ENCODE measurements around the gene METTL26.

The METTL26 gene

DNA sequence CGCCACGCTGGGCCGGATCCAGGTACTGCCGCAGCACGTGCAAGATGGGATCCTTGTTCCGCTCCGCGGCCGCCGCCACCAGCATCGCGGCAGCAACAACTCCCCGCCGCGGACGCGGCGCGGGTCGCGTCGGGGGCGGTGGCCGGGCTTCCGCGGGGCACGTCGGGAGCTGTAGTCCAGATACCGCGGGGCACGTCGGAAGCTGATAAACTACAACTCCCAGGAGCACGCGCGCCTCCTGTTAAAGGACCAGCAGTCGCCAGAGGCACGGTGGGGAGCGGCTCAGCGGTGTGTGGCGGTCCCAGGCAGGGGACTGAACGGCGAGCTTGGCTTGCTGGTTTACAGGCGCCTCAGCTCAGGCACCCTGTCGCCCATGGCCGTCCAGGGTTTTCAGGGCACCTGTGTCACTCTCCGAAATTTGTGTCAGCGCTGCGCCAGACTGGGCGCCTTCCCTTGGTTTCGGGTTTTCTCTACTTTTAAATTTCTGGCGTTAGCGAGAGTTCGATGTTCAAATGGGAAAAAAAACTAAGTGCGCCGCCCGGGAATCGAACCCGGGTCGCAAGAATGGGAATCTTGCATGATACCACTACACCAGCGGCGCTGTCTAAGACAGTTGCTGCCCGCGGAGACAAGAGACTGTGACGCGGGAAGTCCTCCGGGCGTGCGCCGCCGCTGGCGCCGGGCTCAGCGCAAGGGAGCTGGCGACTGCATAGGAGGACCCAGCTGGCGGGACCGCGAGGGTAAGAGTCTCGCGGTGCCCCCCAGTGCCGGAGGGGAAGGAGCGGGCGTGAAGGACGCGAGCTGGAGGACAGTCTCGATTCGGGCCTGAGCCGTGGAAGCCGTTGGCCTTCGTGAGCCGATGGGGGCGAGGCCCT is at the start of gene METTL26:
Gene METTL26 (minus strand): TSS at position 100 of the 875 bp plus-strand sequence. CDS start 15 bp downstream, at position 85.
- no peaks in the 10 kb centered on the region for H3K9me3 ChIP-seq (ENCODE audit: control insufficient read depth in 5 of 5, low read length in 5 of 5)
- peaks cover 0 to 18% (median 11%) of the 10 kb centered on the region in 5 donors for H3K36me3 ChIP-seq (ENCODE audit: control insufficient read depth in 5 of 5, insufficient read depth in 5 of 5, low read length in 5 of 5)
- peak within 1 kb of the TSS; percentile 93 for H3K27ac ChIP-seq (ENCODE audit: low read depth, low read length)
- H3K27me3 ChIP-seq (ENCODE audit: control insufficient read depth in 5 of 5, insufficient read depth in 4 of 5, low read length in 5 of 5): peaks cover 0 to 2% (median 0%) of the 10 kb centered on the region in 5 donors
- peak within 1 kb of the TSS; percentile 63 to 94 (median 84) for H3K9ac ChIP-seq (ENCODE audit: low read length in 5 of 5)
- peaks cover 1 to 34% (median 30%) of the 10 kb centered on the region in 5 donors for H3K4me1 ChIP-seq (ENCODE audit: control insufficient read depth in 5 of 5, insufficient read depth in 5 of 5, low read length in 5 of 5)
- peak within 1 kb of the TSS; percentile 63 to 92 (median 86) for H3K4me3 ChIP-seq (ENCODE audit: low read depth in 1 of 5, low read length in 5 of 5)

DNA sequence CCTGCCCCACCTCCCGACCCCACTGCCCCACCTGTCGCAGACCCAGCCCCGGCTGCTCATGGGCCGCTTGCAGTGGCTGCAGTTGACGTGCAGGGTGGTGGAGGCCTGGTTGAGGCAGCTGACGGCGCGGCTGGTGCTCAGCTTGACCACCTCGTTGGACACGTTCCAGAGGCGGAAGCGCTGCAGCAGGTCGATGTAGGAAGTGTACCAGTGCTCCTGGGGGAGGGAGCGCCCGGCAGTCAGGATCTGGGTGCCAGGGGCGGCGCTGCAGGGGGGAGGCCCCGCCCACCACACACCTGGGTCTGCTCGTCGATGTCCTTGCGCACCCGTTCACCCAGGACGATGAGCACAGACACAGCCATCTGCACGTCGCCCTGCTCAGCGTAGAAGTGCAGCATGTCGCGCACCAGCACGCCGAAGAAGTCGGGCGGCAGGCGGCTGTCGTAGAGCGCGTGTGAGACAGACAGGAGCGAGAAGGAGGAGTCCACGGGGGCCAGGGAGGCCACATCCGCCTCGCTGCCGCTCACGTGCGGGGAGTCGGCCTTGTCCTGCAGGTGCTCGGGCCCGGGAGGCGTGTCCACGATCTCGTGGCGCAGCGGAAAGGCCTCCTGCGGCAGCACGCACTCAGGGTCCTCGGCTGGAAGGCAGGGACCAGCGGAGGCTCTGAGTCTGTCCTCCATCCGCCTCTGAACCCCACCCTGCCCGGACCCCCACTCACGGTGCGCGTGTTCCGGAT is 49.0 kb upstream of the METTL26 start:
- Histone ChIP-seq H3K27me3 (ENCODE audit: control insufficient read depth in 5 of 5, insufficient read depth in 4 of 5, low read length in 5 of 5) (no peaks in the 10 kb centered on the region), H3K4me1 (ENCODE audit: control insufficient read depth in 5 of 5, insufficient read depth in 5 of 5, low read length in 5 of 5) (peaks cover 11 to 71% (median 59%) of the 10 kb centered on the region in 5 donors), H3K36me3 (ENCODE audit: control insufficient read depth in 5 of 5, insufficient read depth in 5 of 5, low read length in 5 of 5) (peaks cover 0 to 35% (median 31%) of the 10 kb centered on the region in 5 donors), H3K27ac (ENCODE audit: low read depth, low read length) (no peak overlapping the region), H3K9ac (ENCODE audit: low read length in 5 of 5) (no peak overlapping the region), H3K9me3 (ENCODE audit: control insufficient read depth in 5 of 5, low read length in 5 of 5) (no peaks in the 10 kb centered on the region), H3K4me3 (ENCODE audit: low read depth in 1 of 5, low read length in 5 of 5) (peak overlapping the region in 2 of 5 donors; percentile 68 to 78)

DNA sequence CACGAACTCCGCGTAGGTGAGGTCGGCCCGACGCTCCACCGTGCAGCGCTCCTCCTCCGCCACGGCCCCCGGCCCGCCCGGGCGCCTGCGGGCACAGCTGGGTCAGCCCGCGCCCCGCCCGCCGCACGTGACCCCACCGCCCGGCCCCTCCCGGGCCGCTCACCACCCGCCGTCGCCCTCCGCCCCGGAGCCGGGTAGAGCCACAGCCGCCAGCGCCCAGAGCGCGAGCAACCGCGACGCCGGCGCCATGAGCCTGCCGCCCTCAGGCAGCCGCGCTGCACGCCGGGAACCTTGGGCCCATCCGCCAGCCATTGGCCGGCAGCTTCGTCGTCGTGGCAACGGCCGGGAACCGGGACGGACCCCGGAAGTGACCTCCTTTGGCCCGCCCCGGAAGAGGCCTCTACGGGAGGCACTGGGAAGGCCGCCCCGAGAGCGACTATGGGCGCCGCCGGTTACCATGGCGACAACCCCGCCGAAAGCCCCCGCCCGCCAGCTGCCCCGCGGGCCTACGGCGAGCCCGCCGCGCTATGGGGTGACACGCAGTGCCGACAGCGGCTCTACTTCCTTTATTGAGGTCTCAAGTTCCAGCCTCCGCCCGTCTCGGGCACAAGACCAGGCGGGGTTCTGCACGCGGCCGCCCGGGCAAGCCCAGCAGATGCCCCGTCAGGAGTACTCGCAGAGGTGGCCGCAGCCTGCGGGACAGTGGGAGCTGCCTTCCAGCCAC is 48.1 kb upstream of the METTL26 start, which contains the start of gene JMJD8:
Gene JMJD8 (minus strand): TSS at position 264 of the 724 bp plus-strand sequence. CDS start 15 bp downstream, at position 249.
- Histone ChIP-seq H3K4me3 (ENCODE audit: low read depth in 1 of 5, low read length in 5 of 5) (peak within 1 kb of the TSS in 4 of 5 donors; percentile 67 to 80 (median 73)), H3K9me3 (ENCODE audit: control insufficient read depth in 5 of 5, low read length in 5 of 5) (no peaks in the 10 kb centered on the region), H3K27ac (ENCODE audit: low read depth, low read length) (peak within 1 kb of the TSS; percentile 50), H3K9ac (ENCODE audit: low read length in 5 of 5) (peak within 1 kb of the TSS in 4 of 5 donors; percentile 58 to 78 (median 68)), H3K4me1 (ENCODE audit: control insufficient read depth in 5 of 5, insufficient read depth in 5 of 5, low read length in 5 of 5) (peaks cover 7 to 69% (median 55%) of the 10 kb centered on the region in 5 donors), H3K27me3 (ENCODE audit: control insufficient read depth in 5 of 5, insufficient read depth in 4 of 5, low read length in 5 of 5) (no peaks in the 10 kb centered on the region), H3K36me3 (ENCODE audit: control insufficient read depth in 5 of 5, insufficient read depth in 5 of 5, low read length in 5 of 5) (peaks cover 0 to 35% (median 31%) of the 10 kb centered on the region in 5 donors)

DNA sequence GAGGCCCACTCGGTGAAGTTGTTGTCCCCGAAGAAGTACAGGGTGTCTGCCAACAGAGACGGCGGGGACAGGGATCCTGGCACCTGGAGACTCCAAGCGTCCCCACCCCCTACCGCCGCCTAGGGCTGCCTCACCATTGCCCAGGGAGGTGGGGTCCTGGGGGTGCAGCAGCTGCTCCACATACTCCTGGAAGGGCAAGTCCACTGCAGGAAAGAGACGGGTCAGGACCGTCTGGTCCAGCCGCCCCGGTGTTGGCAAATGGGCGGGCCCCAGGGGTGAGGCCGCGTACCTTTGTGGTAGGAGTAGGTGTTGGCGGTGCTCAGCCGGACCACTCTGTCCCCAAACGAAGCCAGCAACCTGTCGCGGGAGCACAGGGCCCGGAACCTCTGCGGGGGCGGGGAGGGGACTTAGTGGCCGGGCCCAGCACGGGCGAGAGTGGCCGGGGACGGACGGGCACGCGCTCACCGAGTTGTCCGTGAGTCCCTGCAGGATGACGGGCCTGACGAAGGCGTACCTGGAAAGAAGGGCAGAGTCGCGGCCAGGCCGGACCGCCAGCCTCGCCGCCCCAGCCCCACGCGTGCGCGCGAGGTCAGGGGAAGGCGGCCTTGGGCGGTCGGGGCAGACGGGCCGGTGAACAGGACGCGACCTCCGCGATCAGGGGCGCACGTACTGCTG is 47.4 kb upstream of the METTL26 start:
- Histone ChIP-seq H3K27ac (ENCODE audit: low read depth, low read length) (peak overlapping the region; percentile 37), H3K9ac (ENCODE audit: low read length in 5 of 5) (peak overlapping the region in 3 of 5 donors; percentile 62 to 71 (median 68)), H3K4me3 (ENCODE audit: low read depth in 1 of 5, low read length in 5 of 5) (peak overlapping the region in 4 of 5 donors; percentile 67 to 80 (median 73)), H3K4me1 (ENCODE audit: control insufficient read depth in 5 of 5, insufficient read depth in 5 of 5, low read length in 5 of 5) (peaks cover 4 to 68% (median 51%) of the 10 kb centered on the region in 5 donors), H3K36me3 (ENCODE audit: control insufficient read depth in 5 of 5, insufficient read depth in 5 of 5, low read length in 5 of 5) (peaks cover 0 to 35% (median 31%) of the 10 kb centered on the region in 5 donors), H3K9me3 (ENCODE audit: control insufficient read depth in 5 of 5, low read length in 5 of 5) (no peaks in the 10 kb centered on the region), H3K27me3 (ENCODE audit: control insufficient read depth in 5 of 5, insufficient read depth in 4 of 5, low read length in 5 of 5) (no peaks in the 10 kb centered on the region)

DNA sequence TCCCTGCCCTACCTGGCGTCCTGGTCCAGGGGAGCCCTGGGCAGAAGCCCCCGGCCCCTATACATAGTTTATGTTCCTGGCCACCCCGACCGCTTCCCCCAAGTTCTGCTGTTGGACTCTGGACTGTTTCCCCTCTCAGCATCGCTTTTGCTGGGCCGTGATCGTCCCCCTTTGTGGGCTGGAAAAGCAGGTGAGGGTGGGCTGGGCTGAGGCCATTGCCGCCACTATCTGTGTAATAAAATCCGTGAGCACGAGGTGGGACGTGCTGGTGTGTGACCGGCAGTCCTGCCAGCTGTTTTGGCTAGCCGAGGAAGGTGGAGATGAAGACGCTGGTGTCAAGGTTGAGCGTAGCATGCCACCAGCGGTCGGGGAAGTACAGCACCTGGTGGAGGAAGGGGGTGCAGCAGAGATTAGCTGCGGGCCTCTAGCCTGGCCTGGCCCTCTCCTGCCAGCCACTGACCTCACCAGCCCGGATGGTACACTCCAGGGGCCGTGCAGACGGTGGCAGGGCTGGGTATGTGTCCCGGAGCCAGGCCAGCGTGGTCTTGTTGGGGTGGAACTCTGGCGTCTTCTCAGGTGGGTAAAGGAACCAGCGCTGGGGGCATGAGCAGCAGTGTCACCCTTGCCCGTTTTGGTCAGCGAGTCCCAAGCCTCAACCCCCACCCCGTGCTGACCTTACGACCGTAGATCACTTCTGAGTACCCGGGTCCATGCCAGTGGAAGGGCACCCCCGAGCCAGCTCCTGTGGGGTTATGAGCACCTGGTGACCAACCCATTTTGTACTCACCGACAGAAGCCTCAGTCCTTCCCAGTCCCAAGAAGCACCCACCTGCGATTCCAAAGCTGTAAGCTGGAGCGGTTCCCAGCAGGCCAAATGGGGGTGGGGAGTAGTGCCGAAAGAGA is 46.6 kb upstream of the METTL26 start:
- peaks cover 0 to 34% (median 29%) of the 10 kb centered on the region in 5 donors for H3K36me3 ChIP-seq (ENCODE audit: control insufficient read depth in 5 of 5, insufficient read depth in 5 of 5, low read length in 5 of 5)
- H3K4me3 ChIP-seq (ENCODE audit: low read depth in 1 of 5, low read length in 5 of 5): peak overlapping the region in 2 of 5 donors; percentile 68 to 78
- H3K9me3 ChIP-seq (ENCODE audit: control insufficient read depth in 5 of 5, low read length in 5 of 5): no peaks in the 10 kb centered on the region
- H3K9ac ChIP-seq (ENCODE audit: low read length in 5 of 5): peak overlapping the region in 3 of 5 donors; percentile 24 to 71 (median 62)
- H3K27me3 ChIP-seq (ENCODE audit: control insufficient read depth in 5 of 5, insufficient read depth in 4 of 5, low read length in 5 of 5): no peaks in the 10 kb centered on the region
- H3K4me1 ChIP-seq (ENCODE audit: control insufficient read depth in 5 of 5, insufficient read depth in 5 of 5, low read length in 5 of 5): peaks cover 4 to 65% (median 51%) of the 10 kb centered on the region in 5 donors
- peak overlapping the region; percentile 37 for H3K27ac ChIP-seq (ENCODE audit: low read depth, low read length)

DNA sequence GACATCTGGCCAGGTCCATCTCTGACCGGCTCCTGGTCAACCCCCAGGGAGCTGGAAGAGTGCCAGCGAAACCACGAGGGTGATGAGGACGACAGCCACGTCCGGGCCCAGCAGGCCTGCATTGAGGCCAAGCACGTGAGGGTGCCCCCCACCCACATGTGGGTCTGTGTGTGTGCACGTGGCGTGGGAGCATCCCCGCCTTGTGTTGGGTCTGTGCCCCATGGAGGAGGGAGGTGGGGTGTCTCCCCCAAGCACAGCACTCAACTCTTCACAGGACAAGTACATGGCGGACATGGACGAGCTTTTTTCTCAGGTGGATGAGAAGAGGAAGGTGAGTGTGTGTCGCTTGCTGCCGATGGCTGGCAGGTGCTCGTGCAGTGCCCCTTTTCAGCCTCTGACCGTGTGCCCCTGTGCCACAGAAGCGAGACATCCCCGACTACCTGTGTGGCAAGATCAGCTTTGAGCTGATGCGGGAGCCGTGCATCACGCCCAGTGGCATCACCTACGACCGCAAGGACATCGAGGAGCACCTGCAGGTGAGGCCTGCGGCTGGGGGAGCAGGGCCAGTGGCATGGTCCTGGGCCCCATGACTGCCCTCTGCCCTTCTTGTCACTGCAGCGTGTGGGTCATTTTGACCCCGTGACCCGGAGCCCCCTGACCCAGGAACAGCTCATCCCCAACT is 45.8 kb upstream of the METTL26 start:
- Histone ChIP-seq H3K27me3 (ENCODE audit: control insufficient read depth in 5 of 5, insufficient read depth in 4 of 5, low read length in 5 of 5) (peaks cover 0 to 3% (median 0%) of the 10 kb centered on the region in 5 donors), H3K27ac (ENCODE audit: low read depth, low read length) (peak overlapping the region; percentile 62), H3K9ac (ENCODE audit: low read length in 5 of 5) (peak overlapping the region in 3 of 5 donors; percentile 84 to 90 (median 85)), H3K9me3 (ENCODE audit: control insufficient read depth in 5 of 5, low read length in 5 of 5) (no peaks in the 10 kb centered on the region), H3K4me1 (ENCODE audit: control insufficient read depth in 5 of 5, insufficient read depth in 5 of 5, low read length in 5 of 5) (peaks cover 4 to 65% (median 51%) of the 10 kb centered on the region in 5 donors), H3K36me3 (ENCODE audit: control insufficient read depth in 5 of 5, insufficient read depth in 5 of 5, low read length in 5 of 5) (peaks cover 0 to 25% (median 21%) of the 10 kb centered on the region in 5 donors), H3K4me3 (ENCODE audit: low read depth in 1 of 5, low read length in 5 of 5) (peak overlapping the region in 4 of 5 donors; percentile 25 to 78 (median 74))

DNA sequence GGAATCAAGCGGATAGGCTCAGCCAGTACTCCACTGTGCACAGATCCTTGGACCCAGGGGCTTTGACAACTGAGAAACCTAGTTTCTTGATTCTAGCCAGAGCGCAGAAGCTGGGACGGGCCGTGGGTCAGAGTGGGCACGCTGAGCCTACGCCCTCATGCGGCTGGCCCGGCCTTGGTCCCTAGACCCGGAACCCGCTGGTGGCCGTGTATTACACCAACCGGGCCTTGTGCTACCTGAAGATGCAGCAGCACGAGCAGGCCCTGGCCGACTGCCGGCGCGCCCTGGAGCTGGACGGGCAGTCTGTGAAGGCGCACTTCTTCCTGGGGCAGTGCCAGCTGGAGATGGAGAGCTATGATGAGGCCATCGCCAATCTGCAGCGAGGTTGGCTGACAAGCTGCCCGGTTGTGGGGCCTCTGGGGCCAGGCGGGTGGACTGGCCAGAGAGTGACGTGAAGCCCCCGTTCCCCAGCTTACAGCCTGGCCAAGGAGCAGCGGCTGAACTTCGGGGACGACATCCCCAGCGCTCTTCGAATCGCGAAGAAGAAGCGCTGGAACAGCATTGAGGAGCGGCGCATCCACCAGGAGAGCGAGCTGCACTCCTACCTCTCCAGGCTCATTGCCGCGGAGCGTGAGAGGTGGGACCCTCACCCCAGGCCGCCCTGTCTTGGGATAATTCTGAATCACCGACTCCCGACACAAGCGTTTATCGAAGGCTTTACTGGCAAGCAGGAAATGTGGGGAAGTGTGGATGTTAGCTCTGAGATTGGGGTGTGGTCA is 45.1 kb upstream of the METTL26 start:
- no peaks in the 10 kb centered on the region for H3K9me3 ChIP-seq (ENCODE audit: control insufficient read depth in 5 of 5, low read length in 5 of 5)
- peaks cover 4 to 69% (median 52%) of the 10 kb centered on the region in 5 donors for H3K4me1 ChIP-seq (ENCODE audit: control insufficient read depth in 5 of 5, insufficient read depth in 5 of 5, low read length in 5 of 5)
- H3K9ac ChIP-seq (ENCODE audit: low read length in 5 of 5): peak overlapping the region in 4 of 5 donors; percentile 84 to 90 (median 86)
- peaks cover 0 to 19% (median 16%) of the 10 kb centered on the region in 5 donors for H3K36me3 ChIP-seq (ENCODE audit: control insufficient read depth in 5 of 5, insufficient read depth in 5 of 5, low read length in 5 of 5)
- peak overlapping the region; percentile 62 for H3K27ac ChIP-seq (ENCODE audit: low read depth, low read length)
- peak overlapping the region; percentile 59 to 78 (median 75) for H3K4me3 ChIP-seq (ENCODE audit: low read depth in 1 of 5, low read length in 5 of 5)
- peaks cover 0 to 4% (median 0%) of the 10 kb centered on the region in 5 donors for H3K27me3 ChIP-seq (ENCODE audit: control insufficient read depth in 5 of 5, insufficient read depth in 4 of 5, low read length in 5 of 5)
